ENCODE data around the gene ADRA2C. TPM values are rescaled to one million over a fixed set of nuclear protein-coding genes. Genes with fewer than 3 reads are reported as not detected.

Gene ADRA2C
- polyA plus RNA-seq, 1 experiment: not detected

- ChIA-PET POLR2A (no interaction called here), CTCF (no interaction called here)
- H3K9me3 ChIP-seq (ENCODE audit: control insufficient read depth, insufficient read depth, low read length): peaks cover 19% of the 10 kb centered on the region
- no peak overlapping the region for H3K4me3 ChIP-seq (ENCODE audit: low read depth, low read length)
- H3K27ac ChIP-seq (ENCODE audit: low read depth, low read length): no peak overlapping the region
- no peak for TF ChIP-seq CTCF (IDR thresholded peaks at IDR 0.05; ENCODE audit: low read depth, low read length)
- DNase-seq (ENCODE audit: low read depth, low spot score): no peak
- no peaks in the 10 kb centered on the region for H3K27me3 ChIP-seq (ENCODE audit: control insufficient read depth, insufficient read depth, low read length)
Observed at GRCh38 chr4:3784454-3785291, 18.5 kb downstream of the ADRA2C start.

DNA sequence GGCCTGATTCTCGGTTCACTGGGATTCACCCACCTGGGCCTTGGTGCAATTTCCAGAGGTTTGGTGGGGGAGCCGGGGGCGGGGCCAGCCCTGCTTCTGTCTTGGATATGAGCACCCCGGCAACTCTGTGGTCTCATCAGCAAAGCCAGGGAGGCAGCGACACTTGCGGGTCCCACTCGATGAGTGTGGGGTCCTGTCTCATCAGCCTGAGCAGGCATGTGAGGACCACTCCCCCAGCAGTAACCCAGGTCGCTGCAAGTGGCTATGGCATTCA is 19.0 kb downstream of the ADRA2C start:
- CTCF ChIA-PET: no interaction called here

GRCh38 chr4:3786196-3786869 is 20.1 kb downstream of the ADRA2C start:
- Histone ChIP-seq H3K4me3 (ENCODE audit: low read depth, low read length) (no peak overlapping the region), H3K27ac (ENCODE audit: low read depth, low read length) (no peak overlapping the region), H3K9me3 (ENCODE audit: control insufficient read depth, insufficient read depth, low read length) (peaks cover 12% of the 10 kb centered on the region), H3K27me3 (ENCODE audit: control insufficient read depth, insufficient read depth, low read length) (no peaks in the 10 kb centered on the region)
- POLR2A ChIA-PET: no interaction called here
- TF ChIP-seq CTCF (IDR thresholded peaks at IDR 0.05; ENCODE audit: low read depth, low read length): no peak
- no peak for DNase-seq (ENCODE audit: low read depth, low spot score)
- CTCF ChIA-PET: no interaction called here

More for the DNA sequence above, 19.0 kb downstream of the ADRA2C start:
- Histone ChIP-seq H3K9me3 (ENCODE audit: control insufficient read depth, insufficient read depth, low read length) (peaks cover 19% of the 10 kb centered on the region), H3K4me3 (ENCODE audit: low read depth, low read length) (no peak overlapping the region), H3K27me3 (ENCODE audit: control insufficient read depth, insufficient read depth, low read length) (no peaks in the 10 kb centered on the region), H3K27ac (ENCODE audit: low read depth, low read length) (no peak overlapping the region)
- TF ChIP-seq CTCF (IDR thresholded peaks at IDR 0.05; ENCODE audit: low read depth, low read length): no peak
- POLR2A ChIA-PET: no interaction called here
- DNase-seq (ENCODE audit: low read depth, low spot score): no peak

DNA sequence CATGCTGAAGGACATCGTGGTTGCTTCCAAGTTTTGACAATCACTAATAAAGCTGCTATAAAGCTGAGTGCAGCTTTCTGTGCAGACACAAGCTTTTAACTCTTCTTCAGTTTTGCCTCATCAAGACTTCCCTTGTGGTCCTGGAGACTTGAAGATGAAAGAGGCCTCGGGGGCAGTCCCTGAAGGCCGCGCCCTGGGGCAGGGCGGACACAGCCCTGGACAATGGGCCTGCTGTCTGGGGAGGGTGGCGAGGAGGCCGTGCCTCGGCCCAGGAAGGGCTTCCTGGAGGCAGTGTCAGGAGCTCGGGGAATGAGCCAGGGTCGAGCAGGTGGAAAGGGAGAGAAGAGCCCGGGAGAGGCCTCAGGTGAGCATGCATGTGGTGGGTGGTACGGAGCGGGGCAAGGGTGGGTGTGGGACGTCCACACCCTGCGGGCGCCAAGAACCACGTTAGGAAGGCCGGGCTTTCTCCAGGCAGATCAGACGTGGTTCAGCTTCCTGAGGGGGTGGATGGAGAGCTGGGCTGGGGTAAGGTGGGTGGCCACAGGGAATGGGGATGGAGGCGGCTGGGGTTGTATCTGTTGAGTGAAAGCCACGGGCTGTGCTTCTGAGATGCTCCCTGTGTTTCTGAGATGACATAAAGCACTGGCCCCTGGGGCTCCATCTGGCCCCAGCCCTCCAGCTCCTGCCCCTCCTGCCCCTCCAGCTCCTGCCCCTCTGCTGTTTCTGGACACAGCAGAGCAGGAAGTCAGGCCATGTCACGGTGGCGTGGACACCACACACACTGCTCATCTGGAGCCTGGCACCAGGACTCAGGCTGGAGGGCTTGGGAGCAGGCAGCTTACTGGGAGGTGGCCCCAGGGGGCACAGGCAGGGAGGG is 21.5 kb downstream of the ADRA2C start:
- CTCF ChIA-PET: no interaction called here
- H3K27ac ChIP-seq (ENCODE audit: low read depth, low read length): no peak overlapping the region
- no peak overlapping the region for H3K4me3 ChIP-seq (ENCODE audit: low read depth, low read length)
- POLR2A ChIA-PET: no interaction called here
- DNase-seq (ENCODE audit: low read depth, low spot score): no peak
- H3K9me3 ChIP-seq (ENCODE audit: control insufficient read depth, insufficient read depth, low read length): no peaks in the 10 kb centered on the region; the same call in 1 of the 2 replicates
- no peaks in the 10 kb centered on the region for H3K27me3 ChIP-seq (ENCODE audit: control insufficient read depth, insufficient read depth, low read length)
- no peak for TF ChIP-seq CTCF (IDR thresholded peaks at IDR 0.05; ENCODE audit: low read depth, low read length)

GRCh38 chr4:3788366-3788660 is 22.1 kb downstream of the ADRA2C start:
- Histone ChIP-seq H3K9me3 (ENCODE audit: control insufficient read depth, insufficient read depth, low read length) (no peaks in the 10 kb centered on the region; the same call in 1 of the 2 replicates), H3K27me3 (ENCODE audit: control insufficient read depth, insufficient read depth, low read length) (no peaks in the 10 kb centered on the region), H3K27ac (ENCODE audit: low read depth, low read length) (no peak overlapping the region), H3K4me3 (ENCODE audit: low read depth, low read length) (no peak overlapping the region)
- no peak for TF ChIP-seq CTCF (IDR thresholded peaks at IDR 0.05; ENCODE audit: low read depth, low read length)
- ChIA-PET CTCF (no interaction called here), POLR2A (no interaction called here)
- DNase-seq (ENCODE audit: low read depth, low spot score): no peak

Measured in AG04450 (cell line).